H9 (cell line): ENCODE data around the gene VWC2. TPM values are rescaled to one million over a fixed set of nuclear protein-coding genes. Genes with fewer than 3 reads are reported as not detected.

Experiments used
- DNase-seq: peaks from one replicate; pipeline ENCODE4 v3.0.0-alpha.2; 2017
- H2AFZ ChIP-seq: one replicate; pipeline ENCODE4 v1.6.1; 2013; ENCODE audit warnings: mild to moderate bottlenecking, low read length, control low read depth, moderate library complexity
- H2AK5ac ChIP-seq: 2 replicates; pipeline ENCODE4 v1.6.1; 2013; ENCODE audit warnings: low read length, control low read depth, mixed read lengths; ENCODE audit not compliant: insufficient read length
- H2BK120ac ChIP-seq: one replicate; pipeline ENCODE4 v1.6.1; 2013; ENCODE audit warnings: low read depth, mild to moderate bottlenecking, low read length, control low read depth, inconsistent platforms; ENCODE audit not compliant: poor library complexity, severe bottlenecking
- H2BK12ac ChIP-seq: 2 replicates; pipeline ENCODE4 v1.6.1; 2013; ENCODE audit warnings: low read length, control low read depth, mixed read lengths, low read depth; ENCODE audit not compliant: insufficient read length
- H2BK15ac ChIP-seq: 2 replicates; pipeline ENCODE4 v1.6.1; 2013; ENCODE audit warnings: low read depth, low read length, control low read depth
- H2BK20ac ChIP-seq: one replicate; pipeline ENCODE4 v1.6.1; 2013; ENCODE audit warnings: low read depth, mild to moderate bottlenecking, low read length, control low read depth, inconsistent platforms; ENCODE audit not compliant: poor library complexity, severe bottlenecking
- H2BK5ac ChIP-seq: 2 replicates; pipeline ENCODE4 v1.6.1; 2013; ENCODE audit warnings: low read length, control low read depth, mixed read lengths; ENCODE audit not compliant: insufficient read length
- H3K14ac ChIP-seq: 2 replicates; pipeline ENCODE4 v1.6.1; 2013; ENCODE audit warnings: low read length, control low read depth; ENCODE audit not compliant: insufficient read depth
- H3K18ac ChIP-seq: 2 replicates; pipeline ENCODE4 v1.6.1; 2013; ENCODE audit warnings: low read depth, mild to moderate bottlenecking, mixed read lengths, low read length, control low read depth; ENCODE audit not compliant: insufficient read length
- H3K23ac ChIP-seq: 2 replicates; pipeline ENCODE4 v1.6.1; 2013; ENCODE audit warnings: low read length, control low read depth, mixed read lengths, low read depth; ENCODE audit not compliant: insufficient read length
- H3K23me2 ChIP-seq: 2 replicates; pipeline ENCODE4 v1.6.1; 2013; ENCODE audit warnings: low read depth, mild to moderate bottlenecking, mixed read lengths, low read length, control low read depth; ENCODE audit not compliant: insufficient read length, poor library complexity, severe bottlenecking
- H3K27ac ChIP-seq: 2 replicates; pipeline ENCODE4 v1.5.1; 2013; ENCODE audit warnings: low read length, control low read depth, mixed read lengths, low read depth; ENCODE audit not compliant: insufficient read length
- H3K27me3 ChIP-seq: 2 replicates; pipeline ENCODE4 v1.6.1; 2013; ENCODE audit warnings: low read length, control low read depth, inconsistent platforms; ENCODE audit not compliant: insufficient read depth
- H3K4ac ChIP-seq: 2 replicates; pipeline ENCODE4 v1.6.1; 2013; ENCODE audit warnings: low read depth, mild to moderate bottlenecking, control low read depth, inconsistent platforms, low read length, moderate library complexity
- H3K4me1 ChIP-seq: 2 replicates; pipeline ENCODE4 v1.6.1; 2013; ENCODE audit warnings: low read length, control low read depth, inconsistent platforms; ENCODE audit not compliant: insufficient read depth
- H3K4me2 ChIP-seq: 2 replicates; pipeline ENCODE4 v1.6.1; 2013; ENCODE audit warnings: low read length, control low read depth, mixed read lengths; ENCODE audit not compliant: insufficient read length, insufficient read depth
- H3K56ac ChIP-seq: 2 replicates; pipeline ENCODE4 v1.6.1; 2013; ENCODE audit warnings: low read depth, mild to moderate bottlenecking, mixed read lengths, low read length, control low read depth; ENCODE audit not compliant: insufficient read length
- H3K79me1 ChIP-seq: 2 replicates; pipeline ENCODE4 v1.6.1; 2013; ENCODE audit warnings: low read depth, mild to moderate bottlenecking, moderate library complexity, low read length, control low read depth, inconsistent platforms; ENCODE audit not compliant: insufficient read depth, poor library complexity, severe bottlenecking
- H3K79me2 ChIP-seq: 2 replicates; pipeline ENCODE4 v1.6.1; 2013; ENCODE audit warnings: low read length, control low read depth, inconsistent platforms; ENCODE audit not compliant: insufficient read depth
- H3K9ac ChIP-seq: 2 replicates; pipeline ENCODE4 v1.6.1; 2013; ENCODE audit warnings: low read length, control low read depth, mixed read lengths; ENCODE audit not compliant: insufficient read length; ENCODE audit errors: extremely low read depth
- H3K9me3 ChIP-seq: one replicate; pipeline ENCODE4 v1.6.1; 2013; ENCODE audit warnings: low read depth, low read length, inconsistent platforms; ENCODE audit not compliant: control insufficient read depth
- H3T11ph ChIP-seq: one replicate; pipeline ENCODE4 v1.6.1; 2013; ENCODE audit warnings: mild to moderate bottlenecking, low read length, control low read depth, inconsistent platforms
- H4K20me1 ChIP-seq: one replicate; pipeline ENCODE4 v1.6.1; 2013; ENCODE audit not compliant: control insufficient read depth, insufficient read length, insufficient read depth
- H4K5ac ChIP-seq: 2 replicates; pipeline ENCODE4 v1.6.1; 2013; ENCODE audit warnings: low read depth, mild to moderate bottlenecking, mixed read lengths, low read length, control low read depth; ENCODE audit not compliant: insufficient read length
- H4K8ac ChIP-seq: replicated peaks from 2 replicates; pipeline ENCODE4 v1.6.1; 2013; ENCODE audit warnings: low read length, control low read depth, mixed read lengths, low read depth; ENCODE audit not compliant: insufficient read length
- H4K91ac ChIP-seq: 2 replicates; pipeline ENCODE4 v1.6.1; 2013; ENCODE audit warnings: low read depth, mild to moderate bottlenecking, moderate library complexity, mixed read lengths, low read length, control low read depth; ENCODE audit not compliant: insufficient read length
- H3K27ac Mint-ChIP-seq, 3 experiments: 2 replicates in 2 of 3; 3 replicates in 1 of 3; pipeline ENCODE4 v1.8.0; 2020 to 2021; ENCODE audit warnings: mixed read lengths in 3 of 3, mild to moderate bottlenecking in 1 of 3, moderate library complexity in 1 of 3
- H3K27me3 Mint-ChIP-seq: 2 replicates; pipeline ENCODE4 v1.8.0; 2021; ENCODE audit warnings: low read depth, mild to moderate bottlenecking, moderate library complexity, mixed read lengths
- H3K36me3 Mint-ChIP-seq, 3 experiments: 2 replicates in 2 of 3; 3 replicates in 1 of 3; pipeline ENCODE4 v1.8.0; 2020 to 2021; ENCODE audit warnings: low read depth in 3 of 3, mixed read lengths in 3 of 3; ENCODE audit not compliant: insufficient read depth in 1 of 3
- H3K4me1 Mint-ChIP-seq, 2 experiments: 2 replicates each; pipeline ENCODE4 v1.8.0; 2020; ENCODE audit warnings: mixed read lengths in 2 of 2
- H3K4me3 Mint-ChIP-seq, 2 experiments: 2 replicates in 1 of 2; 3 replicates in 1 of 2; pipeline ENCODE4 v1.8.0; 2020 to 2021; ENCODE audit warnings: mild to moderate bottlenecking in 2 of 2, mixed read lengths in 2 of 2, moderate library complexity in 1 of 2
- H3K9me3 Mint-ChIP-seq, 2 experiments: 2 replicates in 1 of 2; 3 replicates in 1 of 2; pipeline ENCODE4 v1.8.0; 2020; ENCODE audit warnings: mild to moderate bottlenecking in 2 of 2, mixed read lengths in 2 of 2, moderate library complexity in 1 of 2
- CTCF ChIP-seq: fragments of 200-600 bp; sonication (generic); conservative IDR thresholded peaks from 3 replicates; pipeline ENCODE4 v1.8.0; 2021; ENCODE audit warnings: antibody characterized with exemption, mild to moderate bottlenecking
- WGBS: extraction: QIAGEN DNeasy Blood & Tissue Kit; methylation state at CpG from one replicate; pipeline ENCODE4 v1.1.7; 2013; ENCODE audit warnings: missing lambda C conversion rate, low lambda C conversion rate, mixed read lengths; ENCODE audit not compliant: insufficient read length; ENCODE audit errors: extremely low coverage; 5-methylcytosine and 5-hydroxymethylcytosine counted together
- total RNA-seq: library from RNA; stranded (reverse); gene quantifications from 2 replicates; pipeline ENCODE4 v1.2.1, GENCODE V29; 2021

The VWC2 gene
- total RNA-seq, 1 experiment from 2014 or later: 0.02 TPM

- no peaks in the 10 kb centered on the region for H3K4me1 Mint-ChIP-seq
- H3K4me1 ChIP-seq: no peaks in the 10 kb centered on the region
- H3K4me2 ChIP-seq: no peak overlapping the region
- no peak overlapping the region for H3K14ac ChIP-seq
- H3K27me3 ChIP-seq: no peaks in the 10 kb centered on the region
- no peaks in the 10 kb centered on the region; a peak in 1 of 5 replicates for H3K9me3 Mint-ChIP-seq
- H3K27ac ChIP-seq: no peak overlapping the region
- H4K5ac ChIP-seq: no peak overlapping the region
- no peak overlapping the region for H2AFZ ChIP-seq
- H2BK120ac ChIP-seq: no peak overlapping the region
- H3K9ac ChIP-seq: no peak overlapping the region
- no peaks in the 10 kb centered on the region for H3K9me3 ChIP-seq
- no peak overlapping the region for H3K4me3 Mint-ChIP-seq
- no CpG with 5 or more reads among the region's 5 CpGs for WGBS
- no peaks in the 10 kb centered on the region for H3K79me1 ChIP-seq
- no peak overlapping the region for H3K18ac ChIP-seq
- no peaks in the 10 kb centered on the region for H3K23me2 ChIP-seq
- H3K56ac ChIP-seq: no peak overlapping the region
- H2BK5ac ChIP-seq: no peak overlapping the region
- no peak overlapping the region for H3K27ac Mint-ChIP-seq
- H2BK15ac ChIP-seq: no peak overlapping the region
- H2BK12ac ChIP-seq: no peak overlapping the region
- no peak overlapping the region for H4K8ac ChIP-seq
- no peak for TF ChIP-seq CTCF
- no peak overlapping the region for H4K91ac ChIP-seq
- no peaks in the 10 kb centered on the region; a peak in 1 of 7 replicates for H3K36me3 Mint-ChIP-seq
- no peaks in the 10 kb centered on the region for H3K79me2 ChIP-seq
- H3K4ac ChIP-seq: no peak overlapping the region
- no peak overlapping the region for H2BK20ac ChIP-seq
- no peaks in the 10 kb centered on the region for H4K20me1 ChIP-seq
- no peak overlapping the region for H2AK5ac ChIP-seq
- no peaks in the 10 kb centered on the region for H3K27me3 Mint-ChIP-seq
- no peak for DNase-seq
- no peak overlapping the region for H3T11ph ChIP-seq
- H3K23ac ChIP-seq: no peak overlapping the region
Observed at GRCh38 chr7:49840751-49841405, 67.4 kb downstream of the VWC2 start.
